SK-N-SH (cell line): Measurements from ENCODE around the gene ATP13A5.

ENCODE experiments used
- CTCF ChIP-seq: fragments of 200-600 bp; sonication (generic); IDR thresholded peaks from 2 replicates; pipeline ENCODE4 v1.6.1; 2017; ENCODE audit warnings: antibody characterized with exemption, mild to moderate bottlenecking, moderate library complexity
- EP300 ChIP-seq, 2 experiments: IDR thresholded peaks; 2 replicates each; pipeline versions ENCODE4 v1.4.0 to v1.6.1; 2012; ENCODE audit warnings: borderline replicate concordance in 1 of 2, low read depth in 1 of 2, low read length in 1 of 2
- IRF3 ChIP-seq: fragments of 150-350 bp; IDR thresholded peaks from 2 replicates; pipeline ENCODE4 v1.6.1; 2016; ENCODE audit warnings: mild to moderate bottlenecking, low read depth, low read length
- JUND ChIP-seq: IDR thresholded peaks from 2 replicates; pipeline ENCODE4 v1.4.0; 2012
- MEF2A ChIP-seq: IDR thresholded peaks from 2 replicates; pipeline ENCODE4 v1.4.0; 2012; ENCODE audit warnings: low read depth, borderline replicate concordance
- NFIC ChIP-seq: IDR thresholded peaks from 2 replicates; pipeline ENCODE4 v1.4.0; 2012; ENCODE audit warnings: borderline replicate concordance
- RAD21 ChIP-seq: IDR thresholded peaks from 2 replicates; pipeline ENCODE4 v1.6.1; 2012; ENCODE audit warnings: mild to moderate bottlenecking, low read length
- RCOR1 ChIP-seq: fragments of 150-350 bp; IDR thresholded peaks from 2 replicates; pipeline ENCODE4 v1.6.1; 2017; ENCODE audit warnings: antibody characterized with exemption, low read length
- REST ChIP-seq: IDR thresholded peaks from 2 replicates; pipeline ENCODE4 v1.6.1; 2012; ENCODE audit warnings: mild to moderate bottlenecking, low read depth, low read length, moderate library complexity
- SIN3A ChIP-seq: IDR thresholded peaks from 2 replicates; pipeline ENCODE4 v1.6.1; 2012; ENCODE audit warnings: low read depth, mild to moderate bottlenecking, low read length, moderate library complexity, borderline replicate concordance
- TCF12 ChIP-seq: IDR thresholded peaks from 2 replicates; pipeline ENCODE4 v1.4.0; 2012

- TF ChIP-seq CTCF (no peak), IRF3 (no peak), MEF2A (no peak), TCF12 (no peak), NFIC (no peak), EP300 (IDR thresholded peaks at IDR 0.05; ENCODE audit: borderline replicate concordance in 1 of 2, low read depth in 1 of 2, low read length in 1 of 2) (no peak), JUND (no peak), RAD21 (no peak), SIN3A (no peak), RCOR1 (no peak), REST (no peak)
These were observed 45.3 kb downstream of the ATP13A5 start for GRCh38 chr3:193333229-193333628.
